ENCODE results near the gene CFAP46. TPM values are rescaled to one million over a fixed set of nuclear protein-coding genes. Genes with fewer than 3 reads are reported as not detected.

Gene CFAP46
- total RNA-seq, 1 donor from 2014 or later: 1.6 TPM

DNA sequence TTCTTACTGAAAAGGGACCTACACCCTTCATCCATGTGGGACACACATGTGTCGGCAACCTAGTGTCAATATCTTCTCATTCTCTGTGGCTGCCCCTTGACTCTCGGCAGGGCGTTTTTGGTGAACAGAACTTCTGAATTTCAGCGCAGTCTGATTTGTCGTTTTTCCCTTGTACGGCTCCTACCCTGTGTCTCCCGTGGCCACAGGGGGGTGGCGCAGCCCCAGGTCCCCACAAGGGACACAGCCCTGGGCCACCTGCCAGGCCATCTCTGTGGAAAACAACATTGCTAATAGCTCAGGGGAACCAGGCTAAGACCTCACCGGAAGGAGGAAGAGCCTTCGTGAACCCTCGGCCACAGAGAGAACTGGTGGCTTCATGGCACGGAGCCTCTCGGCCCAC is 103.3 kb downstream of the CFAP46 start:
- H3K27ac ChIP-seq: no peak overlapping the region
- no peak overlapping the region for H3K4me2 ChIP-seq
- DNase-seq (ENCODE audit: low spot score): no peak
- no peak overlapping the region for H3K9ac ChIP-seq
- H3K27me3 ChIP-seq: peaks cover 11% of the 10 kb centered on the region
- H3K9me3 Mint-ChIP-seq: peaks cover 14% of the 10 kb centered on the region
- peaks cover 16% of the 10 kb centered on the region for H3K27me3 Mint-ChIP-seq (ENCODE audit: insufficient read depth, low read depth)
- no peak overlapping the region for H3K27ac Mint-ChIP-seq
- H3F3A ChIP-seq (ENCODE audit: low read depth): peaks cover 8% of the 10 kb centered on the region
- no peaks in the 10 kb centered on the region for H3K79me2 ChIP-seq (ENCODE audit: low read depth)
- H3K4me1 ChIP-seq: no peaks in the 10 kb centered on the region
- no peak overlapping the region for H3K4me3 Mint-ChIP-seq
- TF ChIP-seq EZH2 (IDR thresholded peaks at IDR 0.05) (no peak), EZH2phosphoT487 (IDR thresholded peaks at IDR 0.05) (no peak)
- TF ChIP-seq, protein P1, sequence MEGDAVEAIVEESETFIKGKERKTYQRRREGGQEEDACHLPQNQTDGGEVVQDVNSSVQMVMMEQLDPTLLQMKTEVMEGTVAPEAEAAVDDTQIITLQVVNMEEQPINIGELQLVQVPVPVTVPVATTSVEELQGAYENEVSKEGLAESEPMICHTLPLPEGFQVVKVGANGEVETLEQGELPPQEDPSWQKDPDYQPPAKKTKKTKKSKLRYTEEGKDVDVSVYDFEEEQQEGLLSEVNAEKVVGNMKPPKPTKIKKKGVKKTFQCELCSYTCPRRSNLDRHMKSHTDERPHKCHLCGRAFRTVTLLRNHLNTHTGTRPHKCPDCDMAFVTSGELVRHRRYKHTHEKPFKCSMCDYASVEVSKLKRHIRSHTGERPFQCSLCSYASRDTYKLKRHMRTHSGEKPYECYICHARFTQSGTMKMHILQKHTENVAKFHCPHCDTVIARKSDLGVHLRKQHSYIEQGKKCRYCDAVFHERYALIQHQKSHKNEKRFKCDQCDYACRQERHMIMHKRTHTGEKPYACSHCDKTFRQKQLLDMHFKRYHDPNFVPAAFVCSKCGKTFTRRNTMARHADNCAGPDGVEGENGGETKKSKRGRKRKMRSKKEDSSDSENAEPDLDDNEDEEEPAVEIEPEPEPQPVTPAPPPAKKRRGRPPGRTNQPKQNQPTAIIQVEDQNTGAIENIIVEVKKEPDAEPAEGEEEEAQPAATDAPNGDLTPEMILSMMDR (IDR thresholded peaks at IDR 0.05): no peak
- no peak overlapping the region for H3K4me3 ChIP-seq
- H3K36me3 Mint-ChIP-seq: peaks cover 2% of the 10 kb centered on the region
- peaks cover 8% of the 10 kb centered on the region for H3K9me3 ChIP-seq (ENCODE audit: low read depth)
- no peaks in the 10 kb centered on the region for H3K4me1 Mint-ChIP-seq
- no peaks in the 10 kb centered on the region for H4K20me1 ChIP-seq (ENCODE audit: low read depth)
- no peaks in the 10 kb centered on the region for H3K36me3 ChIP-seq
- no peak overlapping the region for H2AFZ ChIP-seq (replicated peaks)

DNA sequence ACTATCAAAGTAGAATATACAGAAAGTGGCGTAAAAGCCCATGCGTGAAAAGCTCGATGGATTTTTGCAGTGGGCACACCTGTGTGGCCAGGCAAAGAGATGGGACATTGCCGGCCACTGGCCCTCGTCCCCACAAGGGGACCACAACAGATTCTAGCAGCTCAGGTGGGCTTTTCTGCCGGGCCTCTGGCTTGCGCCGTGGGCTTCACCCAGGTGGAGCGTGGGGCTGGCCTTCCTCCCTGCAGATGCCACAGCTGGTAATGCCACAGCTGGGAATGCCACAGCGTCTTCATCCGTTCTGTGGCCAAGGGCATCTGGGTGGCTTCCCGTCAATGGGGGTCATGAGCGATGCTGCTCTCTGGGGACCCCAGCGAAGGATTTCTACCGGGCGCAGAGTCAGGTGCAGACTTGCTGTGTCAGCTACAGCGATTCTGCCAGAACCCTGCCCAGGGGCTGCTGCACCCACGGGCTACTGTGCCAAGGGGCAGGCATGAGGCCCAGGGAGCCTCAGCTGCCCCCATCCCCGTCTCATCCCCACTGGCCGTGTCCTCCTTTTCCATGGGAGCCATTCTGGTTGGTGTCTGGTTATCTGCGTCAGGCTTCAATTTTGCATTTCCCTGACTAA is 103.9 kb downstream of the CFAP46 start:
- Histone ChIP-seq H3K4me2 (no peak overlapping the region), H3K27me3 (peaks cover 11% of the 10 kb centered on the region), H3K9ac (no peak overlapping the region), H3F3A (ENCODE audit: low read depth) (peaks cover 8% of the 10 kb centered on the region), H3K4me3 (no peak overlapping the region), H4K20me1 (ENCODE audit: low read depth) (no peaks in the 10 kb centered on the region), H3K9me3 (ENCODE audit: low read depth) (peaks cover 8% of the 10 kb centered on the region), H3K4me1 (no peaks in the 10 kb centered on the region), H3K36me3 (no peaks in the 10 kb centered on the region), H3K27ac (no peak overlapping the region), H2AFZ (replicated peaks) (no peak overlapping the region), H3K79me2 (ENCODE audit: low read depth) (no peaks in the 10 kb centered on the region)
- TF ChIP-seq, protein P1 (IDR thresholded peaks at IDR 0.05): no peak
- TF ChIP-seq EZH2phosphoT487 (IDR thresholded peaks at IDR 0.05) (no peak), EZH2 (IDR thresholded peaks at IDR 0.05) (no peak)
- H3K36me3 Mint-ChIP-seq: peaks cover 2% of the 10 kb centered on the region
- no peak for DNase-seq (ENCODE audit: low spot score)
- H3K27me3 Mint-ChIP-seq (ENCODE audit: insufficient read depth, low read depth): peaks cover 16% of the 10 kb centered on the region
- peaks cover 14% of the 10 kb centered on the region for H3K9me3 Mint-ChIP-seq
- H3K27ac Mint-ChIP-seq: no peak overlapping the region
- H3K4me1 Mint-ChIP-seq: no peaks in the 10 kb centered on the region
- no peak overlapping the region for H3K4me3 Mint-ChIP-seq

DNA sequence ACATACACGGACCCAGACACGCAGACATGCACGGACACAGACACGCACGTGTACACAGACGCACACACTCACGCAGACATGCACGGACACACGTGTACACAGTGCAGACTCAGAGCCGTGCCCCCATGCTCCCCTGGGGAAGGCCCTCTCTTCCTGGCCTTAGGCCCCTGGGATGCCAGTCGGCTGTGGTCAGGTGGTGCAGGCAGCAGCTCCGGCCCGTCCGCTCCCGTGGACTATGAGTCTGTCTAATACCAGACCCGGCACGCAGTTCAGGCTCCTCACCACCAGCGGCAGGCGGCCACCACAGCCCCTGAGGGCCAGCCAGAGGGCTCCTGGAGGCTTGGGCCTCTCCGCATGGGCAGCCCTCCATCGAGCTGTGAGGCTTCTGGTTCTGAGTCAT is 104.5 kb downstream of the CFAP46 start:
- Mint-ChIP-seq H3K4me1 (no peaks in the 10 kb centered on the region), H3K4me3 (no peak overlapping the region), H3K27ac (no peak overlapping the region), H3K9me3 (peaks cover 13% of the 10 kb centered on the region), H3K36me3 (peaks cover 2% of the 10 kb centered on the region), H3K27me3 (ENCODE audit: insufficient read depth, low read depth) (peaks cover 16% of the 10 kb centered on the region)
- H2AFZ ChIP-seq (replicated peaks): no peak overlapping the region
- peaks cover 8% of the 10 kb centered on the region for H3F3A ChIP-seq (ENCODE audit: low read depth)
- H3K9ac ChIP-seq: no peak overlapping the region
- peaks cover 11% of the 10 kb centered on the region for H3K27me3 ChIP-seq
- DNase-seq (ENCODE audit: low spot score): no peak
- H3K36me3 ChIP-seq: no peaks in the 10 kb centered on the region
- no peaks in the 10 kb centered on the region for H3K4me1 ChIP-seq
- H3K4me2 ChIP-seq: no peak overlapping the region
- no peaks in the 10 kb centered on the region for H4K20me1 ChIP-seq (ENCODE audit: low read depth)
- H3K9me3 ChIP-seq (ENCODE audit: low read depth): peaks cover 8% of the 10 kb centered on the region
- no peak overlapping the region for H3K4me3 ChIP-seq
- no peak overlapping the region for H3K27ac ChIP-seq
- H3K79me2 ChIP-seq (ENCODE audit: low read depth): no peaks in the 10 kb centered on the region
- TF ChIP-seq EZH2phosphoT487 (IDR thresholded peaks at IDR 0.05): no peak
- no peak for TF ChIP-seq EZH2 (IDR thresholded peaks at IDR 0.05)
- TF ChIP-seq, protein P1 (IDR thresholded peaks at IDR 0.05): no peak
